Neural cell (in vitro differentiated cells): ENCODE results near the gene POTEB3. TPM values are rescaled to one million over a fixed set of nuclear protein-coding genes. Genes with fewer than 3 reads are reported as not detected.
"Not testable (repeated sequence)": the region's sequence is repeated elsewhere in the genome, so short reads cannot be mapped to it uniquely, and the experiment has no call there.

Experiments
- H2AFZ ChIP-seq: fragments of 200-600, 300-800 bp; sonication (generic), shearing (Covaris generic); 2 replicates; pipeline ENCODE4 v1.6.0; 2014; ENCODE audit warnings: low read depth, mild to moderate bottlenecking, antibody characterized with exemption, low read length, moderate library complexity
- H3F3A ChIP-seq: fragments of 200-600 bp; shearing (Covaris generic); 2 replicates; pipeline ENCODE4 v1.6.1; 2016; ENCODE audit warnings: mild to moderate bottlenecking, moderate library complexity, mixed read lengths, antibody characterized with exemption, low read length; ENCODE audit not compliant: insufficient read depth, poor library complexity, severe bottlenecking
- H3K27ac ChIP-seq: fragments of 200-600, 300-800 bp; sonication (generic), shearing (Covaris generic); 2 replicates; pipeline ENCODE4 v1.5.1; 2014; ENCODE audit warnings: mild to moderate bottlenecking, low read length, moderate library complexity
- H3K27me3 ChIP-seq: fragments of 300-800, 200-600 bp; sonication (generic), shearing (Covaris generic); 2 replicates; pipeline ENCODE4 v1.6.0; 2014; ENCODE audit warnings: mild to moderate bottlenecking, low read depth, low read length, moderate library complexity; ENCODE audit not compliant: insufficient read depth
- H3K36me3 ChIP-seq: fragments of 300-800, 200-600 bp; sonication (generic), shearing (Covaris generic); 2 replicates; pipeline ENCODE4 v1.5.1; 2014; ENCODE audit warnings: mild to moderate bottlenecking, antibody characterized with exemption, low read length, moderate library complexity; ENCODE audit not compliant: insufficient read depth
- H3K4me2 ChIP-seq: fragments of 300-800, 200-600 bp; sonication (generic), shearing (Covaris generic); 2 replicates; pipeline ENCODE4 v1.6.0; 2014; ENCODE audit warnings: mild to moderate bottlenecking, low read length
- H3K4me3 ChIP-seq: fragments of 300-800, 200-600 bp; sonication (generic), shearing (Covaris generic); 2 replicates; pipeline ENCODE4 v1.5.1; 2014; ENCODE audit warnings: mild to moderate bottlenecking, low read length, moderate library complexity
- H3K79me2 ChIP-seq: fragments of 200-600 bp; shearing (Covaris generic); replicated peaks from 2 replicates; pipeline ENCODE4 v1.6.0; 2014; ENCODE audit warnings: mild to moderate bottlenecking, low read length, moderate library complexity; ENCODE audit not compliant: insufficient read depth
- H3K9ac ChIP-seq: fragments of 300-800, 200-600 bp; sonication (generic), shearing (Covaris generic); 2 replicates; pipeline ENCODE4 v1.6.1; 2016; ENCODE audit warnings: mild to moderate bottlenecking, low read length, mixed read lengths
- H3K9me2 ChIP-seq: fragments of 200-600 bp; shearing (Covaris generic); 2 replicates; pipeline ENCODE4 v1.6.1; 2016; ENCODE audit warnings: mild to moderate bottlenecking, low read length, mixed read lengths; ENCODE audit not compliant: insufficient read depth
- H3K9me3 ChIP-seq: fragments of 200-600, 300-800 bp; sonication (generic), shearing (Covaris generic); 2 replicates; pipeline ENCODE4 v1.6.1; 2016; ENCODE audit warnings: mild to moderate bottlenecking, mixed run types, low read length, moderate library complexity, mixed read lengths
- H4K20me1 ChIP-seq: fragments of 200-600 bp; shearing (Covaris generic); 2 replicates; pipeline ENCODE4 v1.6.1; 2016; ENCODE audit warnings: mild to moderate bottlenecking, mixed run types; ENCODE audit not compliant: insufficient read depth
- polyA minus RNA-seq: library from RNA; depleted of rRNA, polyadenylated mRNA; stranded (reverse); fragments of >200 nt; gene quantifications from 2 replicates; pipeline ENCODE4 v1.2.3, GENCODE V29; 2014
- polyA plus RNA-seq: library from polyadenylated mRNA; depleted of rRNA; stranded (reverse); fragments of >200 nt; gene quantifications from 2 replicates; pipeline ENCODE4 v1.2.3, GENCODE V29; 2014

POTEB3 gene
- polyA plus RNA-seq (not detected in 2 replicates), polyA minus RNA-seq (not detected in 2 replicates)

- not testable (repeated sequence) for H3K4me3 ChIP-seq, H3K9me3 ChIP-seq, H3K9ac ChIP-seq, H4K20me1 ChIP-seq, H3K4me2 ChIP-seq, H3K36me3 ChIP-seq, H3K79me2 ChIP-seq, H3K27me3 ChIP-seq, H3K9me2 ChIP-seq, H3F3A ChIP-seq, H2AFZ ChIP-seq, H3K27ac ChIP-seq
Measured at GRCh38 chr15:21440399-21440798, at the start of gene POTEB3. Gene POTEB3 (minus strand): TSS chr15:21440499. CDS start chr15:21440011, 488 bp downstream.

DNA sequence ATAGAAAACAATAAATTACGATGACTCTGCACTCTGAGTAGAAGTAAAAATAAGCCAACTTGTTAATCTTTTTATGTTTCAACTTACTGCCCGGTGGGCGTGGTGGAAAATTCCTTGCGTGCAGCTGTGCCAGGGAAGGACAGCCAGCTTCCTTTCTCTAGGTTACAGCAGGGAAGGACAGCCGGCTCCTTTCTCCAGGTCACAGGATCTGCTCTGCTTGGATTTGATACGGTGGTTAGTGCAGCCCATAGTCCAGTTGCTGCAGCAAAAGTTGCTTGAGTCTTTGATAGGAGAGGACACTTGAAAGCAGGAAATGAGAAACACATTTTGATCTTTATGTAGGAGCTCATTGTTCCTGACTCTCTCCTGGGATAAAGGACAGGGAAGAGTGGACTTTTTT lies 13.4 kb upstream of the POTEB3 start:
- H3K27me3 ChIP-seq, H3K27ac ChIP-seq, H3F3A ChIP-seq, H2AFZ ChIP-seq, H3K9me3 ChIP-seq, H3K4me3 ChIP-seq, H3K36me3 ChIP-seq, H3K4me2 ChIP-seq, H3K79me2 ChIP-seq, H4K20me1 ChIP-seq, H3K9me2 ChIP-seq, H3K9ac ChIP-seq: not testable (repeated sequence)

DNA sequence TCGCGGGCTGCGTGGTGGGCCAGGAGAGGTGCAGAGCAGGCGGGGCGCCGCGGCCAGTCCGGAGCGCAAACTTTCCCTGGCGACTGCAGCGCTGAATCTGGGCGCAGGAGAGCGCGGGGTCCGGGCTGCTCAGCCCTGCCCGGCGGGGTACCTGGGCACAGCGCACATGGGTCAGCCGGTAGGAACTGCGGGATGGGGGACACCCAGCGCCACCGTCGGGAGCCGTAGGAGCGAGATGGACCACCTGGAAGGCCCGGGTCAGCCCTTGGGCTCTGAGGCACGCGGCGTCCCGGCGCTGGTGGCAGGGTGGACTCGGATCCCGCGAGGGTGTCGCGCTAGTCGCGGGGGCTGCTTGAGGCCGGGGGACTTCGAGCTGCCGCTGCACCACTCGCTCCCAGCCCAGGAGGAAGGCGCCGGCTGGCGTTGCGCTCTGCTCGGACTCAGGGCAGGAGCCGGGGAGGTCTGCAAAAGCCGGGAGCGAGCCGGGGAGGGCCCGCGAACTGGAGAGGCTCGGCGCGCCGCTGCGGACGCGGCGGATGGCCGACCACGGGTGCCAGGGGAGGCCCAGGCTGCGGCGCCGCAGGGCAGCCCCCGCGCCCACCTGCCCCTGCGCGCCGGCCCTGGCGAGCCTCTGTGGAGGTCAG lies 11.7 kb upstream of the POTEB3 start:
- not testable (repeated sequence) for H3K27me3 ChIP-seq, H3F3A ChIP-seq, H3K9me3 ChIP-seq, H3K4me3 ChIP-seq, H3K79me2 ChIP-seq, H3K27ac ChIP-seq, H3K4me2 ChIP-seq, H2AFZ ChIP-seq, H3K9me2 ChIP-seq, H3K36me3 ChIP-seq, H3K9ac ChIP-seq, H4K20me1 ChIP-seq

- H2AFZ ChIP-seq, H3K4me2 ChIP-seq, H3K9ac ChIP-seq, H3K79me2 ChIP-seq, H3K36me3 ChIP-seq, H3F3A ChIP-seq, H3K9me3 ChIP-seq, H3K27me3 ChIP-seq, H4K20me1 ChIP-seq, H3K27ac ChIP-seq, H3K9me2 ChIP-seq, H3K4me3 ChIP-seq: not testable (repeated sequence)
Measured at GRCh38 chr15:21451487-21451886, 11.2 kb upstream of the POTEB3 start.

GRCh38 chr15:21407366-21407765 lies 32.9 kb downstream of the POTEB3 start:
- H3K27me3 ChIP-seq, H2AFZ ChIP-seq, H3K36me3 ChIP-seq, H3K9me3 ChIP-seq, H3K4me2 ChIP-seq, H3K4me3 ChIP-seq, H3K9me2 ChIP-seq, H4K20me1 ChIP-seq, H3K27ac ChIP-seq, H3F3A ChIP-seq, H3K9ac ChIP-seq, H3K79me2 ChIP-seq: not testable (repeated sequence)

DNA sequence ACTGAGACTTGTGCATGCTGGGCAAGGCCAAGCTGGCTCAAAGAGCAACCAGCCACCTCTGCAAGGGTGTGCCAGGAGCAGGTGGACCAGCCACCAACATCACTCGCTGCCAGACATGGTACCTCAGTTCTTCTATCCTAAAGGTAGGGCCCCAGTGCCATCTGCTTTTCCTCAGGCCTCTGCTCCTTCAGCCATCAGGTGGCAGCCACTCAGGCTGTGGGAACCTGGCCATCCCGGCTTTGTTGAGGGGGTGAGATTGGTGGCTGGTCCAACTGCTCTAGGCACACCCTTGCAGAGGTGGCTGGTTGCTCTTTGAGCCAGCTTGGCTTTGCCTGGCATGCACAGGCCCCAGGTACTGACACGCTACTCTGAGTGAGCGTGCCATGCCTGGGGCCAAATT lies 38.8 kb downstream of the POTEB3 start:
- not testable (repeated sequence) for H3K9me3 ChIP-seq, H3F3A ChIP-seq, H3K27me3 ChIP-seq, H4K20me1 ChIP-seq, H2AFZ ChIP-seq, H3K4me2 ChIP-seq, H3K27ac ChIP-seq, H3K79me2 ChIP-seq, H3K9ac ChIP-seq, H3K36me3 ChIP-seq, H3K4me3 ChIP-seq, H3K9me2 ChIP-seq

- not testable (repeated sequence) for H3K4me2 ChIP-seq, H3K79me2 ChIP-seq, H2AFZ ChIP-seq, H3K27ac ChIP-seq, H3F3A ChIP-seq, H3K9me2 ChIP-seq, H3K27me3 ChIP-seq, H4K20me1 ChIP-seq, H3K9ac ChIP-seq, H3K36me3 ChIP-seq, H3K9me3 ChIP-seq, H3K4me3 ChIP-seq
Measured at GRCh38 chr15:21399111-21399510, 41.2 kb downstream of the POTEB3 start.

DNA sequence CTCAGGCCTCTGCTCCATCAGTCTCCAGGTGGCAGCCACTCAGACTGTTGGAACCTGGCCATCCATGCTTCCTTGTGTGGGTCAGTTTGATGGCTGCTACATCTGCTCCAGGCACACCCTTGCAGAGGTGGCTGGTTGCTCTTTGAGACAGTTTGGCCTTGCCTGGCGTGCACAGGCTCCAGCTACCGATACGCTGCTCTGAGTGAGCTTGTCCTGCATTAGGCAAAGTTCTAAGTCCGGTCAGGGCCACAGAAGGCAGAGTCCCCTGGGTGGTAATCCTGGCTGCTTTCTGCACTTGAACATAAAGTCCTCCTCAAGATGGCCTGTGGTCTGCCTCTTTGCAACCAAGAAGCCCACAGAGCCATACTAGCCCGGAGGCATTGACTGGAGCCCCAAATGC lies 41.8 kb downstream of the POTEB3 start:
- not testable (repeated sequence) for H3K9me3 ChIP-seq, H4K20me1 ChIP-seq, H3F3A ChIP-seq, H3K79me2 ChIP-seq, H3K4me3 ChIP-seq, H3K27me3 ChIP-seq, H3K4me2 ChIP-seq, H3K9me2 ChIP-seq, H2AFZ ChIP-seq, H3K36me3 ChIP-seq, H3K27ac ChIP-seq, H3K9ac ChIP-seq
